ENCODE measurements around the gene MAGI1. TPM values are rescaled to one million over a fixed set of nuclear protein-coding genes. Genes with fewer than 3 reads are reported as not detected.

The MAGI1 gene
- total RNA-seq, 3 donors from 2014 or later (not counting 1 experiment from before 2014, with no cell fraction given) = not detected

- Mint-ChIP-seq H3K4me3 (no peak overlapping the region), H3K4me1 (no peaks in the 10 kb centered on the region), H3K9me3 (peaks cover 0 to 10% of the 10 kb centered on the region in 2 donors), H3K27me3 (ENCODE audit: low read depth in 2 of 2) (no peaks in the 10 kb centered on the region), H3K36me3 (no peaks in the 10 kb centered on the region), H3K27ac (no peak overlapping the region)
- ATAC-seq = no peak
- H3K9me3 ChIP-seq (ENCODE audit: control insufficient read depth, insufficient read depth, low read length) = no peaks in the 10 kb centered on the region
- no peak overlapping the region for H3K4me3 ChIP-seq (ENCODE audit: low read length)
- no peaks in the 10 kb centered on the region for H3K4me1 ChIP-seq (ENCODE audit: control insufficient read depth, insufficient read depth, low read length)
- intact Hi-C loops (cut with micrococcal nuclease) = no loop called here
- no peaks in the 10 kb centered on the region for H3K36me3 ChIP-seq (ENCODE audit: control insufficient read depth, insufficient read depth, low read length)
- no peak for DNase-seq
- H3K27ac ChIP-seq (ENCODE audit: low read length) = no peak overlapping the region
- whole genome bisulfite sequencing (ENCODE audit: insufficient coverage) = no CpG with 5 or more reads among the region's 1 CpG
- no peak for TF ChIP-seq CTCF (IDR thresholded peaks at IDR 0.05)
- no peaks in the 10 kb centered on the region for H3K27me3 ChIP-seq (ENCODE audit: control insufficient read depth, insufficient read depth, low read length)
These were observed 463.3 kb downstream of the MAGI1 start for GRCh38 chr3:65575376-65575840.

DNA sequence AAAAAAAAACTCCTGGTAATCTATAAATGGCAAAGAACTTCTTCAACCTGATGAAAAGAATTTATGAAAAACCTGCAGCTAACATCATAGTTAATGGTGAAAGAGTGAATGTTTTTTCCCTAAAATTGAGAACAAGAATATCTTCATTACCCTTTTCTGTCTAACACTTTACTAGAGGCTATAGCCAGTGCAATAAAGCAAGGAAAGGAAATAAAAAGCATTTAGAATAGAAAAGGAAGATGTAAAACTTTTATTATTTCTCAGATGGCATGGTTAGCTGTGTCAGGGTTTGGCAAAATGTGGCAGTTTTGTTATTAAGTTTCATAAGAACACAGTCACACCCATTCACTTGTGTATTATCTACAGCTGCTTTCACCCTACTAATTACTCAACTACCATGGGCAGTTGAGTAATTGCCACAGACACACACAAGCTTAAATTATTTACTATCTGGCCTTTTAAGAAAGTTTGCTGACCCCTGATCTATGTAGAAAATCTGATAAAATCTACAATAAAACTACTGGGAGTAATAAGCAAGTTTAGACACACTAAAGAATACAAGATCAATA lies 465.1 kb downstream of the MAGI1 start:
- no peaks in the 10 kb centered on the region for H3K9me3 ChIP-seq (ENCODE audit: control insufficient read depth, insufficient read depth, low read length)
- H3K4me3 ChIP-seq (ENCODE audit: low read length) = no peak overlapping the region
- H3K4me1 Mint-ChIP-seq = no peaks in the 10 kb centered on the region
- H3K4me3 Mint-ChIP-seq = no peak overlapping the region
- DNase-seq = no peak
- H3K36me3 Mint-ChIP-seq = no peaks in the 10 kb centered on the region
- no peak overlapping the region for H3K27ac ChIP-seq (ENCODE audit: low read length)
- no peak for TF ChIP-seq CTCF (IDR thresholded peaks at IDR 0.05)
- H3K27me3 ChIP-seq (ENCODE audit: control insufficient read depth, insufficient read depth, low read length) = no peaks in the 10 kb centered on the region
- no peaks in the 10 kb centered on the region for H3K36me3 ChIP-seq (ENCODE audit: control insufficient read depth, insufficient read depth, low read length)
- peaks cover 0 to 10% of the 10 kb centered on the region in 2 donors for H3K9me3 Mint-ChIP-seq
- no peaks in the 10 kb centered on the region for H3K27me3 Mint-ChIP-seq (ENCODE audit: low read depth in 2 of 2)
- H3K27ac Mint-ChIP-seq = no peak overlapping the region
- intact Hi-C loops (cut with micrococcal nuclease) = no loop called here
- H3K4me1 ChIP-seq (ENCODE audit: control insufficient read depth, insufficient read depth, low read length) = no peaks in the 10 kb centered on the region
- no peak for ATAC-seq

- Histone ChIP-seq H3K27ac (ENCODE audit: low read length) (no peak overlapping the region), H3K4me3 (ENCODE audit: low read length) (no peak overlapping the region), H3K9me3 (ENCODE audit: control insufficient read depth, insufficient read depth, low read length) (no peaks in the 10 kb centered on the region), H3K4me1 (ENCODE audit: control insufficient read depth, insufficient read depth, low read length) (no peaks in the 10 kb centered on the region), H3K27me3 (ENCODE audit: control insufficient read depth, insufficient read depth, low read length) (no peaks in the 10 kb centered on the region), H3K36me3 (ENCODE audit: control insufficient read depth, insufficient read depth, low read length) (no peaks in the 10 kb centered on the region)
- TF ChIP-seq CTCF (IDR thresholded peaks at IDR 0.05) = no peak
- no peaks in the 10 kb centered on the region for H3K4me1 Mint-ChIP-seq
- DNase-seq (no peak), ATAC-seq (no peak)
- H3K27ac Mint-ChIP-seq = no peak overlapping the region
- H3K9me3 Mint-ChIP-seq = peaks cover 0 to 6% of the 10 kb centered on the region in 2 donors
- H3K36me3 Mint-ChIP-seq = no peaks in the 10 kb centered on the region
- intact Hi-C loops (cut with micrococcal nuclease) = no loop called here
- WGBS (ENCODE audit: insufficient coverage) = 65% methylated on average over 2 of the region's 2 CpGs
- H3K4me3 Mint-ChIP-seq = no peak overlapping the region
- no peaks in the 10 kb centered on the region for H3K27me3 Mint-ChIP-seq (ENCODE audit: low read depth in 2 of 2)
These were observed 466.4 kb downstream of the MAGI1 start for GRCh38 chr3:65572175-65572777.

All from natural killer cell (primary cell).